Putamen (tissue), 1 donor: ENCODE results near the gene HOXA11.

Source experiments
- DNase-seq: peaks from one replicate; pipeline ENCODE4 v3.0.0-alpha.2; 2016; ENCODE audit warnings: low spot score

The HOXA11 gene

DNA sequence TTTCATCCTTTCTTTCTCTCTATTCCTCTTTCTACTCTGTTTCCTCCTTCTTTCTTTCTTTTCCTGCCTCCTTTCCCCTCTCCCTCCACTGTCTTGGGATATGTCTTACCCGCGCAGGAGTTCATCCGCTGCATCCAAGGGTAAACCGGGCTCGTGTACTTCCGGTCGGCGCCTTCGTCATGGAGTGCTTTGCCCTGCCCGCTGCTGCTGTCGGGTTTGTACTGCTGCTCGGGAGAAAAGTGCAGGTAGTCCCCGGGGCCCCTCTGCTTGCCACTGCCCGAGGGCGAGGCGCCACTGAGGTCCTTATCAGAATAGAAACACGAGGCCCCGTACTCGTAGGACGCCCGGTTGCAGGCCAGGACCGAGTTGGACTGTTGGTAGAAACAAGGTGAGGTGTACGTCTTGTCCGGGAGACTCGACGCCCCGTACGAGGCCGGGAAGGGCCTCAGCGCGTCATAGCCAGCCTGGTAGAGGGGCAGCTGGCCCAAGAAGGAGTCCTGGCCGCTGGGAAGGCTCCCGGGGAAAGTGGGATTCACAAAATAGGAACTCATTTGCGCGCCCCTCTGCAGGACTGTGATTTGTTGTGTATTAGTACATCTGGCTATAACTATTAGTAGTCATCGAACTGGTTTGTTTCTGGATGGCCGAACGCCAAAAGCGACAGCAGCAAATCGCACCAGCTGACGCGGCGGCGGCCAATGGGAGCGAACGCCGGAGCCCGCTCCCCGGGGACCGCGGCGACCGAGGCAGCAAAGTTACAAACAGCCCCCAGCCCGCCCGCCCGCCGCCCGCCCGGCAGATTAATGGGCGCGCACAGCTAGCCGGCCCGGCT lies 37.6 kb downstream of the HOXA11 start, which contains the start of gene HOXA6:
Gene HOXA6 (minus strand): TSS at position 576 of the 832 bp plus-strand sequence. CDS start 25 bp downstream, at position 551.
- no peak for DNase-seq

DNA sequence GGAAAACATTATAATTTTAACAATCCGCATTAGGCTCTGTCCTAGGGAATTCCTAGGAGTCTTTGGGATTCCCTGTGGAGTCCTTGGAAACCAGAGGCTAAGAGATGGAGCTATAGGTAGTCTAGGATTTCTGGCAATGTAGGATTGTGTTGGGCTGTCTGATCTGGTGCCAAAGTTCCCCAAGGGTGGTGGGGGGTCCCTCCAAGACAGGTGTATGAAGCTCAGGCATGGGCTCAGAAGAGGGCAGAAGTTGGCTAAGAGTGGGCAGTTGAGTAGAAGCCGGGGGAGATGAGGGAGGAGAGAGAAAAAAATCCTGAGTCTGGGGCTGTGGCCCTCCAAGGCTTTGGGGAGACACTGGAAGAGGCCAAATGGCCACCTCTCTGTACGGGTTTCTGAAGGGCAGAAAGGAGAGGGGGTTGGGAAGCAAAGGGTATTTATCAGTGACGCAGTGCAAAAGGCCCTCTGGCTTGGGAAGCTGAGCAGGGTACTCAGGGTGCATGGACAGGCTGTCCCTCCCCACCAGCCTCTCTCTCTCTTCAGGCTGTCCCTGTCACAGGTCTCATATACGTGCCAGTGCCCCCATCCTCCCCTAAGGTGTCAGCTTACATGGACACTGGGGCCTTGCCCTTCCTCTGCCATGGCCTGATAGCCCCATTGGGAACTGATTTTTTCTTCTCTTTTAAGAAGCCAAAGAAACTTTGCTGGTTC lies 38.4 kb downstream of the HOXA11 start:
- no peak for DNase-seq

DNA sequence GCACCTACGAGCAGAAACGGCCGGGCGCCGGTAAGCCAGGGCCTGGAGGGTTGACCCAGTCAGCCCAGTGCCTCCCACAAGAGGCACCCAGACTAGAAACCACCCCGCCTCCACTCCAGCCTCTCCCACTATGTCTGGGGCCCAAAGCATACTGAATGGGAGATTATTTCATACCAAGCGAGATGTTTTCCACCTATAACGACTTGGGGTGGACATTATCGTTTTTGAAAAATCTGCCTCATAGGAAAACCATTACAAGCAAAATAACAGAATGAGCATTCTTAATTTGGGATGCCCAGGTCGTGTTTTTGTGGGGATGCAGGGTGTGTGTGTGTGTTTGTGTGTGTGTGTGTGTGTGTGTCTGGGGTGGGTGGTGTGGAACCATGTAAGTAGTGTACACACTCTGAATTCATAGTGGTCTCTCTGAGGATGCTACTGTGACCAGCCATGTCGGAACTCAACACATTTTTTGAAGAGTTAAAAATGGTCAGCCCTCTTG lies 39.1 kb downstream of the HOXA11 start:
- no peak for DNase-seq

DNA sequence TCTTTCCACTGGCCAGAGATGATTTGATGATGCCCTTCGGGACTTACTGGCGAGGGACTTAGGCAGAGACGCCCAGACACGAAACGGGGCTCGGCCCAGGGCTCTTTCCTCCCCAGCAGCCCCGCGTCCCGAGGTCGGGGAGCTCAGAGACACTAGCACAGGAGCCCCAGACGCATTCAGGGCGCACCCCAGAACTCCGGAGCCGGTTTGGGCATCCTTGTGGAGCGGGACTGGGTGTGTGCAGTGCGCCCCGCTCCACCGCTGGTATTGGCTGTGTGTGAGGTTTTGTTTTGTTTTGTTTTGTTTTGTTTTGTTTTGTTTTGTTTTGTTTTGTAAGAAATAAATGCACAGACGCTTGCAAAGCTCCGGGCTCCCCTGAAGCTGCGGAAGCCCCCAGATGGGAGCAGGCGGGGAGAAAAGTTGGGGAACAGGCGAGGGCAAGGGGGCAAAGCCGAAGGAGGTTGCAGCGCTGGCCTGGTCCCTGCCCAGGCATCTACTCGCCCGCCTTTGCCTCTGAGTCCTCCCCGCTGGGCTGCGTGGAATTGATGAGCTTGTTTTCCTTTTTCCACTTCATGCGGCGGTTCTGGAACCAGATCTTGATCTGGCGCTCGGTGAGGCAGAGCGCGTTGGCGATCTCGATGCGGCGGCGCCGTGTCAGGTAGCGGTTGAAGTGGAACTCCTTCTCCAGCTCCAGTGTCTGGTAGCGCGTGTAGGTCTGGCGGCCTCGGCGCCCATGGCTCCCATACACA lies 39.7 kb downstream of the HOXA11 start:
- DNase-seq = no peak

DNA sequence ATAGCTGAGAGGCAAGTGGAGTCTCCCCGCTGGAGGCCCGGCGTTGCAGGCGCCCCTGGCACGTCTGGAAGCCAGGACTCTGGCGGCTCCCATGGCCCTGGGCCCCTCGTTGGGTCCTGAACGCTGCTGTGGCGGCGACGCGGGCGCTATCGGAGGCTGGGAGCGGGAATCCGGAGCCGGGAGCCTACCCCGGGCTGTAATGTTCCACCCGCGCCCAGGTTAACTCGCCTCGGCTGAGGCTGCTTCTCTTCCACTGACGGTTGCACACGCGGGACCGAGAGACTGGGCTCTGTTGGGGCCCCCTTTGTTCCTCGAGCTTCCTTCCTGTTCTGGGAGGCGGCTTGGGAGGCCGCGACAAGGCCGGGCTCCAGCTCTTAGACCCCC lies 40.3 kb downstream of the HOXA11 start:
- DNase-seq = no peak

DNA sequence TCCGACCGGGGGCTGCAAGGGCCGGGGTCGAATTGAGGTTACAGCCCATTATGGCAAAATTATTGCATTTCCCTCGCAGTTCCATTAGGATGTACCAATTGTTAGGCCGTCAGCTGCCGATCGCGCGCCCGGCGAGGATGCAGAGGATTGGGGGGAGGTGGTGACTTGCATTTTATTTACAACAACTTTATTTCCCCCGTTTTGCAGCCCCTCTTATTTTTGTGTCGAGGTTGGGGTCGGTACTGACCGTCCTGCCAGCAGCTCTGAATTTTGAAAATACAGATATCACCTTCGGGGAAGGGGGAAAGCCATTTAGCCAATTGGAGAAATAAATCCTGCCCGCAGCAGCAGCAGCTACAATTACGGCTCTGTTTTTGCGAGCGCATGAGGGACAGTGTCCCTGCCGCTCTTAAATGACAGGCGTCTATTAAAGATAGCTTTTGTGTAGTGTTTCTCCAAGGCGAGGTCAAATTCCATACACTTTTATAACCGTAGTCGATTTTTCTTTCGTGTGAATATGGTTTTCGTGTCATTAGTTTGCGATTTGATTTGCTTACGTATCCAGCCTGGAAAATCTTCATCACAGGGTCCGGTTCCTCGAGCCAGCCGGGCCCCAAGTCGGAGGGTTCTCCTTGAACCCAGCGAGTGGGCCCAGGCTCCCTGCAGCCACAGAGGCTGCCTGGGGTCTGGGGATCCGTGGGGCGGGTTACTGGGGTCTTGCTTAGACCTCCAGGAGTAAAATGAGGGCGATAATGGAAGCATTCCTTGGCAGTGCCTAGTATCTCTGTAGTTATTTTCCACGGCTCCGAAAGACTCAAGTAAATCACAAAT lies 40.9 kb downstream of the HOXA11 start:
- no peak for DNase-seq

DNA sequence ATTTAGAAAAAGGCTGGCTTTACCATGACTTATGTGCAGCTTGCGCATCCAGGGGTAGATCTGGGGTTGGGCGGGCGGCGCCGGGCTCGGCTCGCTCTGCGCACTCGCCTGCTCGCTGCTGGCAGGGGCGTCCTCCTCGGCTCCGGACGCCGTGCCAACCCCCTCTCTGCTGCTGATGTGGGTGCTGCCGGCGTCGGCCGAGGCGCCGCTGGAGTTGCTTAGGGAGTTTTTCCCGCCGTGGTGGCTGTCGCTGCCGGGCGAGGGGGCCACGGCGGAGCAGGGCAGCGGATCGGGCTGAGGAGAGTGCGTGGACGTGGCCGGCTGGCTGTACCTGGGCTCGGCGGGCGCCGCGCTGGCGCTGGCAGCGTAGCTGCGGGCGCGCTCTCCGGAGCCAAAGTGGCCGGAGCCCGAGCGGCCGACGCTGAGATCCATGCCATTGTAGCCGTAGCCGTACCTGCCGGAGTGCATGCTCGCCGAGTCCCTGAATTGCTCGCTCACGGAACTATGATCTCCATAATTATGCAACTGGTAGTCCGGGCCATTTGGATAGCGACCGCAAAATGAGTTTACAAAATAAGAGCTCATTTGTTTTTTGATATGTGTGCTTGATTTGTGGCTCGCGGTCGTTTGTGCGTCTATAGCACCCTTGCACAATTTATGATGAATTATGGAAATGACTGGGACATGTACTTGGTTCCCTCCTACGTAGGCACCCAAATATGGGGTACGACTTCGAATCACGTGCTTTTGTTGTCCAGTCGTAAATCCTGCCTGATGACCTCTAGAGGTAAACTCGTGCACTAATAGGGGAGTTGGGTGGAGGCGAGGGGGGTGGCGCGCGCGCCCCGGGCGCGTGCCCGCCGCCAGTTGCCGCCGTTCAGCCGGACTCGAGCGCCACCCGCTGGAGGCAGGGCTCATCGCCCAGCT lies 41.7 kb downstream of the HOXA11 start, which contains the start of gene HOXA5:
Gene HOXA5 (minus strand): TSS at position 659 of the 927 bp plus-strand sequence. CDS start 74 bp downstream, at position 585.
- DNase-seq = no peak

DNA sequence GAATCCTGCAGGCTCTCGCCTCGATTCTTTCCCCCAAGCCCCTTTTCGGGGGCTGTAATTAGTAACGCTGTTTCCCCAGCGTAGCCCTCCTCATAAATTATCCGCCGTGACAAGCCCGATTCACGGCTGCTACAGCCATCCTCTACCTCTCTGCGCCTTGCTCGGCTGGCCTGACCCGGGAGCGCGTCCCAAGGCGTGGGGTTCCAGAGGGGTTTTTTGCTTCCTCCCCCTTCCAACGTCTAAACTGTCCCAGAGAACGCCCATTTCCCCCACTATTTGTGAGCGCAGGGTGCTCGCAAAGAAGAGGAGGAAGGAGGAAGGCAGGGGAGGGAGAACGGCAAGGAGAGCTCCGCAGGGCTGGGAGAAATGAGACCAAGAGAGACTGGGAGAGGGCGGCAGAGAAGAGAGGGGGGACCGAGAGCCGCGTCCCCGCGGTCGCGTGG lies 42.4 kb downstream of the HOXA11 start:
- no peak for DNase-seq

DNA sequence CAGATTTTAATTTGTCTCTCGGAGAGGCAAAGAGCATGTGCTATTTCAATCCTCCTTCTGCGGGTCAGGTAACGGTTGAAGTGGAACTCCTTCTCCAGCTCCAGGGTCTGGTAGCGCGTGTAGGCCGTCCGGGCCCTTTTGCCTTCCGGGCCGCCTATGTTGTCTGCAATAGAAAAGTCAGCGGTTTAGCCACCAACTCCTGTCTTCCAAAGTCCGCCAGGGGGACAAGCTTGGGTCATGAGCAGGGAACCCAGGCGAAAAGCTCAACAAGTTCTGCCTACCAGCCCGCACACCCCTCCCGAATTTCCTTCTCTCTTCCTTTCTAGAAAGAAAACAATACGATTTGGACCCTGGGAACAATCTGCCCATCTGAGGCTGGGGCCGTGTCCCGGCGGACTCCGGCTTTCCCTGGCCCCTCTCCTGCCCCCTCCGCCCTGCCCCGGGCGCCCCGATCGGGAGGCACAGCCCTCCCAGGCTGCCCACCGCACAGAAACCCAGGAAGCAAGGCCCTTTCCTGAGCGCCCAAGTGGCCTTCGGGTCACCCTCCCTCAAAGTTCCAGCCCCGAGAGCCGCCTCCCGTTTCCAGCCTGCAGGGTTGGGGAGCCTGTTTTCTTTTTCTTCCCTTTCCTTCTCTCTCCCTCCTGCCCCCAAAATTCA lies 43.0 kb downstream of the HOXA11 start:
- no peak for DNase-seq

DNA sequence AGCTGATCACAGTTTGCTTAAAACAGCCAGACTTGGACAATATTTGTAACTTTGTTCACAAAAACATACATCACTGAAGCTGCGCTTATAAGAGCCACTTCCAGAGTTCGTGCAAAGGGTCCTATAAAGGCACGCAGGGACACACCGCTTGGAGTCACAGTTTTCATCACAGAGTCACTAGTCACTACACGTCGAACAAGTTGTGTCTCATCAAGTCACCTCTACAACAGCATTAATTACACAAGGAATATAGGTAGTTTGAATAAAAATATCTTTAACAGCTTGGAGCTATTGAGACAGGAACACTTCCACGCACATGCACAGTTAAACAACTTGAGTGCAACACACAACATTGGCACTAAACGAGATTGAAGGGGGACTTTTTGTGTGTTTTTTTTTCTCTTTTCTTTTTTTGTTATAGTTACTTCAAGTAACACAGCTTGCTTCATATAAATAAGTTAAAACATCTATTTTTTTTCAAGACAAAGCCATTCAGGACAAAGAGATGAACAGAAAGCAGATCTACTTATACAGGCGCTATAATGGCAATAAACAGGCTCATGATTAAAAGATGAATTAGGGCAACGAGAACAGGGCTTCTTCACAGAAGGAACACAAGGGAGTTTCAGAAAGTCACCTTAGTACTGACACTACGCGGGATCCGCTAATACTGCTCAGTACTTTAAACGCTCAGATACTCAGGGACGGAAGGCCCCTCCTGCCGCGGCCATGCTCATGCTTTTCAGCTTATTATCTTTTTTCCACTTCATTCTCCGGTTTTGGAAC lies 43.7 kb downstream of the HOXA11 start:
- no peak for DNase-seq

DNA sequence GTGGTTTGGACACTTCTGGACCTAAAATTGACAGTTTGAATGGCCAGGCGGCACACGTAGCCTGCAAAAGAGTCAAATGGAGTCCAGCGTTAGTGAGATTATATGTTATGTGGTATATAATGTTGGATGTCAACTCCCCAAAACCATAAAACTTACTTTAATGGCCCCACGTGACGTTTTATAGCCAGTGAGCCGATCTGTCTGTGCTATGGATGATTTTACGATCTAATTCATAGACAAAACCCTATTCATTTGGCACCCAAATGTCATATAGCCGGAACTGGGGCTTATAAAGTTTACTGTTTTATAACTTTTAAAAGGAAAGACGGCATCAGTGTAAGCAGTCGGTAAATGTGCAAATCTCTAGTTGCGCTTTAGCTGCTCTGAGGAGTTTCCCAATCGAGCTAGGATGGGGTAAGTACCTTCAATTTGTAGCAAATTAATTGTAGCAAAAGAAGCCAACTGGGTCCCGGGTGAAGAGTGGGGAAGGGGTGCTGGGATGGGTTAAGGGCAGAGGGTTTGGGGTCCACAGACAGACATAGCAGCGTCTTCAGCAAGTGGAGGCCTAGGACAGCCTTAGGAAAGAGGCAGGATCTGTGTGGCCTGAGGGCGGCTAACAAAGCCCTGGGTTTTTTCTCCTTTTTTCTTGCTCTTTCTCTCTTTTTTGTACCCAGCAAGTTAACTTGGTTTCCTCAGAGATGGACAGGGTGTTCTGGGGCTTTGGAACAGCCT lies 44.7 kb downstream of the HOXA11 start:
- DNase-seq = no peak

DNA sequence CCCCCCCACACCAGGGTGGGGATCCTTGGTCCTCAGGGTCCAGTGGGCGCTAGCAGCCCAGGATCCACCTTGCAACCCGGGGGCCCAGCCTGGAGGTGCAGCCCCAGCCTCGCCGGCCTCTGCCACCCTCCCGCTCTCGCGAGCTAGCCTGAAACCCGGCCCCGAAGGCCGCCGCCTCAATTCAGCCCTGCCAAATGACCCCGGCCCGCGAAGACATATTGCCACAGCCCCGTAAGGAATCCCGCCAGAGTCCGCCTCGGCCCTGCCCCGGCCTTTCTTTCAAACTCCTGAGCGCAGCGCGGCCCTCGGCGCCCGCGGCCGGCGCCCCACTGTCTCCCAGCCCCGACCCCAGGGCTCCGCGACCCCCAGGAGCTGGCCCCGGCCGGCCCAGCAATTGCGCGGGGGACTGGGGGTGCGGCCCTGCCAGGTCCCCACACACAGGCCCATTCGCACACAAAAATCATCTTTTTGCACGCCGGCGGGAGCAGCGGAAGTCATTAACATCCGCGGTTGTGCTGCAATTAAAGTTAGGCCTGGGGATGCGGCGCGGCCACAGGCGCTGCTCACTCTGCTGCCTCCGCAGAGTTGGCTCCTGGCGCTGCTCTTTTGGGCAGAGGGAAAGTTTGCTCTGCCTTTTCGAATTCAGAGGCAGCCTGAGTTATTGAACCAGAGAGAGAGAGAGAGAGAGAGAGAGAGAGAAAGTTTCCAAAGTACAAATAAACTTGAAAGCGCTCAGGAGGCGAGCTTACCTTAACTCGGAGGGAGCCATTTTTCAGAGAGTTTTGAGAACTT lies 45.5 kb downstream of the HOXA11 start:
- DNase-seq = no peak

DNA sequence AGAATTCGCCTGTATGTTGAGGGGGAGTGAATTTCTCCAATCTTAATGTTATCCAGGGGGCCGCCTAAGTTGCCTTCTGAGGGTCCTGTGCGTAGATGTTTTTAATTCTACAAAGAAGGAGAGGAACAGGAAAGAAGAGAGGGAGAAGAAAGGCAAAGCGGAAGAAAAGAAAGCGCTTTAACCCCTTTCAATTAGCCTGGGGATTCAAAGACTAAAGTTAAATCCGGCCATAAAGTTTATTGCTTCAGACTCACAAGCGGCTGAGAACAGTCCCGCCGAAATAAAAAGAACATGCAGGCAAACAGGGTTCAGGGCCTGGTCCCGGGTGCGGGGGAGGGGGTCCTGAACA lies 46.1 kb downstream of the HOXA11 start:
- no peak for DNase-seq

DNA sequence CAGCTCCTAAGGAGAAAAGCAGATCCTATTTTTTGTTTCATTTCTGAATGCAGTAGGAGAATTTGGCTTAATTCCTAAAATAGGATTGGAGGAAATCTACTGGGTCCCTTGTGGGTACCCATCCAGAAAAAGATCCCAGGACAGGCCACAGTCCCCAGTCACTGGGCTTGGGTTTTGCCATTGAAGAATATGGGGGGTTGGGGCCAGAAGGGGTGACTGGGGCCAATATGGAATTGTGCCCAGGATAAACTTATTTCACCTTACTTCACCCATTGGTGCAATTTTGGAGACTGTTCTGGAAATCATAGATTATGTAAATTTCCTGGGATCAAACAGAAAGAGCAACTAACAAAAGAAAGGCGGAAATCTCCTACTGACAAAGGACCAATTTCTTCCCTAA lies 46.6 kb downstream of the HOXA11 start:
- DNase-seq = no peak

DNA sequence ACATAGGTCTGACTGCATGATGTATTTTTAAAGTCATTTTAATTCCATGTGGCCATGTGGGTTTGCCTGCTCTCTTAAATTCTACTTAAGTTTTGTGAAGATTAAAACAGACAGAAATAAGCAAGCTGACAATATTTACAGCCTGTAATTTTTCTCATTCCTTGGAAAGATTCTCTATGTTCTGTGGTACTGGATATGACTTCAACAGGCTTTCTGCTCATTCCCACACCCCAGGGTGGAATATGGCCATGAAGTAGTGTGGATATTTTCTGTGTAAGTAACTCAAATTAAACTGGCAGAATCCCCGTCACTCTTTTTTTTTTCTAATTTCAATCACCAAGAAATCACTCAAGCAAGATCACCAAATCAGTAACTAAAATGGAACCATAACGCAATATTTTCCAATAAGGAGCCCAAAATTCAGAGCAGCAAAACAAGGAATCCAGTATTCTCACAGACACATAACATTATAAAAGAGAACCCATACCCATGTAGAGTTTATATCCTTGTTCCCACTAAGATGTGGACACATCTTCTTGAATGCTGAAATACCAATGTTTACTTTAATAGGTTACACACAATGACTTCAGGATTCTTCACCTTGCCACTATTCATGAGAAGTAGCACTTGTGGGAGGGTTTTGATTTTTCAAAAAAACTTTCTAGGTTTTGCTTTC lies 47.3 kb downstream of the HOXA11 start:
- no peak for DNase-seq

DNA sequence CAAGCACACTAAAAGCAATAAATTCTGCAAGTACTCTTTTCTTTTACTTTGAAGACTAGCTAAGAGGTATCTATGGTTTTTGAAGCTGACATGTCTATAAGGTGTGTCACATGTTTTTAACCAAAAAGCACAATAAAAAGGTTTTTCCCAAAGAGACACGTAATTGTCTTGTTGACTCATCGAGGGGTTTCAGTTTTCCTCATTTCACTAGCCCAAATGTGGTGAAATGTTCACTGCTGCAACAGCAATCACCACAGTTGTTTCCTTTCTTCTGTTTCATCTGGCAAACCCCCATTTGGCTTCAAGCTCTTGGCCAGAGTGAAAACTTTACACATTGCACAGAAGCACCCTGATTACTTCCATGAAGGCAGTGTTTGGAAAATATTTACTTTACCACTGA lies 50.6 kb downstream of the HOXA11 start:
- DNase-seq = no peak
